ENCODE results near the gene INF2.

The INF2 gene

GRCh38 chr14:104694991-104695659 is 5.7 kb downstream of the INF2 start:
- Histone ChIP-seq H3K9me3 (ENCODE audit: control insufficient read depth, low read depth, low read length) (no peaks in the 10 kb centered on the region), H3K4me1 (ENCODE audit: control insufficient read depth, low read depth, low read length) (peaks cover 12% of the 10 kb centered on the region), H3K9ac (ENCODE audit: low read length) (no peak overlapping the region), H3K27ac (ENCODE audit: low read length) (no peak overlapping the region), H3K27me3 (ENCODE audit: control insufficient read depth, insufficient read depth, low read length) (no peaks in the 10 kb centered on the region), H3K36me3 (ENCODE audit: control insufficient read depth, low read depth, low read length) (no peaks in the 10 kb centered on the region), H3K4me3 (ENCODE audit: low read length) (no peak overlapping the region)

GRCh38 chr14:104695660-104696000 is 6.2 kb downstream of the INF2 start:
- Histone ChIP-seq H3K27me3 (ENCODE audit: control insufficient read depth, insufficient read depth, low read length) (no peaks in the 10 kb centered on the region), H3K9ac (ENCODE audit: low read length) (no peak overlapping the region), H3K4me1 (ENCODE audit: control insufficient read depth, low read depth, low read length) (peaks cover 16% of the 10 kb centered on the region), H3K4me3 (ENCODE audit: low read length) (no peak overlapping the region), H3K36me3 (ENCODE audit: control insufficient read depth, low read depth, low read length) (no peaks in the 10 kb centered on the region), H3K9me3 (ENCODE audit: control insufficient read depth, low read depth, low read length) (no peaks in the 10 kb centered on the region), H3K27ac (ENCODE audit: low read length) (no peak overlapping the region)

GRCh38 chr14:104696671-104697316 is 7.4 kb downstream of the INF2 start:
- no peak overlapping the region for H3K27ac ChIP-seq (ENCODE audit: low read length)

GRCh38 chr14:104697317-104697703 is 7.9 kb downstream of the INF2 start:
- H3K4me1 ChIP-seq (ENCODE audit: control insufficient read depth, low read depth, low read length) = peaks cover 17% of the 10 kb centered on the region
- H3K27ac ChIP-seq (ENCODE audit: low read length) = no peak overlapping the region
- H3K9ac ChIP-seq (ENCODE audit: low read length) = no peak overlapping the region
- H3K36me3 ChIP-seq (ENCODE audit: control insufficient read depth, low read depth, low read length) = no peaks in the 10 kb centered on the region
- no peaks in the 10 kb centered on the region for H3K27me3 ChIP-seq (ENCODE audit: control insufficient read depth, insufficient read depth, low read length)
- no peak overlapping the region for H3K4me3 ChIP-seq (ENCODE audit: low read length)
- no peaks in the 10 kb centered on the region for H3K9me3 ChIP-seq (ENCODE audit: control insufficient read depth, low read depth, low read length)

More at GRCh38 chr14:104696671-104697316, 7.4 kb downstream of the INF2 start:
- Histone ChIP-seq H3K4me3 (ENCODE audit: low read length) (no peak overlapping the region), H3K4me1 (ENCODE audit: control insufficient read depth, low read depth, low read length) (peaks cover 17% of the 10 kb centered on the region), H3K9me3 (ENCODE audit: control insufficient read depth, low read depth, low read length) (no peaks in the 10 kb centered on the region), H3K27me3 (ENCODE audit: control insufficient read depth, insufficient read depth, low read length) (no peaks in the 10 kb centered on the region), H3K36me3 (ENCODE audit: control insufficient read depth, low read depth, low read length) (no peaks in the 10 kb centered on the region), H3K9ac (ENCODE audit: low read length) (no peak overlapping the region)

GRCh38 chr14:104697892-104698583 is 8.6 kb downstream of the INF2 start:
- peaks cover 1% of the 10 kb centered on the region for H3K36me3 ChIP-seq (ENCODE audit: control insufficient read depth, low read depth, low read length)
- no peaks in the 10 kb centered on the region for H3K9me3 ChIP-seq (ENCODE audit: control insufficient read depth, low read depth, low read length)
- peaks cover 17% of the 10 kb centered on the region for H3K4me1 ChIP-seq (ENCODE audit: control insufficient read depth, low read depth, low read length)
- H3K27me3 ChIP-seq (ENCODE audit: control insufficient read depth, insufficient read depth, low read length) = no peaks in the 10 kb centered on the region
- no peak overlapping the region for H3K27ac ChIP-seq (ENCODE audit: low read length)
- H3K9ac ChIP-seq (ENCODE audit: low read length) = no peak overlapping the region
- H3K4me3 ChIP-seq (ENCODE audit: low read length) = no peak overlapping the region

- H3K9ac ChIP-seq (ENCODE audit: low read length) = no peak overlapping the region
- no peak overlapping the region for H3K27ac ChIP-seq (ENCODE audit: low read length)
- H3K4me1 ChIP-seq (ENCODE audit: control insufficient read depth, low read depth, low read length) = peaks cover 17% of the 10 kb centered on the region
- H3K27me3 ChIP-seq (ENCODE audit: control insufficient read depth, insufficient read depth, low read length) = no peaks in the 10 kb centered on the region
- no peaks in the 10 kb centered on the region for H3K9me3 ChIP-seq (ENCODE audit: control insufficient read depth, low read depth, low read length)
- H3K4me3 ChIP-seq (ENCODE audit: low read length) = no peak overlapping the region
- H3K36me3 ChIP-seq (ENCODE audit: control insufficient read depth, low read depth, low read length) = peaks cover 5% of the 10 kb centered on the region
Measured at GRCh38 chr14:104698688-104699425, 9.4 kb downstream of the INF2 start.

GRCh38 chr14:104699426-104699748 is 10.0 kb downstream of the INF2 start:
- Histone ChIP-seq H3K36me3 (ENCODE audit: control insufficient read depth, low read depth, low read length) (peaks cover 9% of the 10 kb centered on the region), H3K9ac (ENCODE audit: low read length) (no peak overlapping the region), H3K27me3 (ENCODE audit: control insufficient read depth, insufficient read depth, low read length) (no peaks in the 10 kb centered on the region), H3K9me3 (ENCODE audit: control insufficient read depth, low read depth, low read length) (no peaks in the 10 kb centered on the region), H3K27ac (ENCODE audit: low read length) (no peak overlapping the region), H3K4me1 (ENCODE audit: control insufficient read depth, low read depth, low read length) (peaks cover 14% of the 10 kb centered on the region), H3K4me3 (ENCODE audit: low read length) (no peak overlapping the region)

GRCh38 chr14:104700225-104700651 is 10.8 kb downstream of the INF2 start:
- Histone ChIP-seq H3K4me3 (ENCODE audit: low read length) (no peak overlapping the region), H3K9ac (ENCODE audit: low read length) (no peak overlapping the region), H3K27ac (ENCODE audit: low read length) (no peak overlapping the region)

GRCh38 chr14:104700747-104701217 is 11.4 kb downstream of the INF2 start:
- H3K9me3 ChIP-seq (ENCODE audit: control insufficient read depth, low read depth, low read length) = no peaks in the 10 kb centered on the region
- no peak overlapping the region for H3K4me3 ChIP-seq (ENCODE audit: low read length)
- no peaks in the 10 kb centered on the region for H3K27me3 ChIP-seq (ENCODE audit: control insufficient read depth, insufficient read depth, low read length)
- H3K27ac ChIP-seq (ENCODE audit: low read length) = no peak overlapping the region
- peaks cover 15% of the 10 kb centered on the region for H3K36me3 ChIP-seq (ENCODE audit: control insufficient read depth, low read depth, low read length)
- no peak overlapping the region for H3K9ac ChIP-seq (ENCODE audit: low read length)
- peaks cover 5% of the 10 kb centered on the region for H3K4me1 ChIP-seq (ENCODE audit: control insufficient read depth, low read depth, low read length)

More at GRCh38 chr14:104700225-104700651, 10.8 kb downstream of the INF2 start:
- Histone ChIP-seq H3K9me3 (ENCODE audit: control insufficient read depth, low read depth, low read length) (no peaks in the 10 kb centered on the region), H3K4me1 (ENCODE audit: control insufficient read depth, low read depth, low read length) (peaks cover 6% of the 10 kb centered on the region), H3K36me3 (ENCODE audit: control insufficient read depth, low read depth, low read length) (peaks cover 15% of the 10 kb centered on the region), H3K27me3 (ENCODE audit: control insufficient read depth, insufficient read depth, low read length) (no peaks in the 10 kb centered on the region)

- H3K27ac ChIP-seq (ENCODE audit: low read length) = no peak overlapping the region
- no peak overlapping the region for H3K9ac ChIP-seq (ENCODE audit: low read length)
- no peak overlapping the region for H3K4me3 ChIP-seq (ENCODE audit: low read length)
- H3K4me1 ChIP-seq (ENCODE audit: control insufficient read depth, low read depth, low read length) = peaks cover 5% of the 10 kb centered on the region
- no peaks in the 10 kb centered on the region for H3K27me3 ChIP-seq (ENCODE audit: control insufficient read depth, insufficient read depth, low read length)
- H3K9me3 ChIP-seq (ENCODE audit: control insufficient read depth, low read depth, low read length) = no peaks in the 10 kb centered on the region
- peaks cover 15% of the 10 kb centered on the region for H3K36me3 ChIP-seq (ENCODE audit: control insufficient read depth, low read depth, low read length)
Measured at GRCh38 chr14:104701383-104702076, 12.1 kb downstream of the INF2 start.

GRCh38 chr14:104702106-104702505 is 12.7 kb downstream of the INF2 start:
- H3K27ac ChIP-seq (ENCODE audit: low read length) = no peak overlapping the region
- H3K27me3 ChIP-seq (ENCODE audit: control insufficient read depth, insufficient read depth, low read length) = no peaks in the 10 kb centered on the region
- H3K9me3 ChIP-seq (ENCODE audit: control insufficient read depth, low read depth, low read length) = no peaks in the 10 kb centered on the region
- peaks cover 15% of the 10 kb centered on the region for H3K36me3 ChIP-seq (ENCODE audit: control insufficient read depth, low read depth, low read length)
- H3K4me1 ChIP-seq (ENCODE audit: control insufficient read depth, low read depth, low read length) = peaks cover 5% of the 10 kb centered on the region
- no peak overlapping the region for H3K9ac ChIP-seq (ENCODE audit: low read length)
- no peak overlapping the region for H3K4me3 ChIP-seq (ENCODE audit: low read length)

All from iPS-18a (cell line).